CD4-positive, alpha-beta T cell (primary cell): ENCODE results near the gene PTRH1. TPM values are rescaled to one million over a fixed set of nuclear protein-coding genes. Genes with fewer than 3 reads are reported as not detected.

Experiments
- ATAC-seq: fragments of 200-7000 bp; cut with Tn5 transposase; one replicate; pipeline ENCODE4 v1.10.0; 2022; ENCODE audit warnings: mild to moderate bottlenecking; ENCODE audit not compliant: poor library complexity
- CTCF ChIA-PET: fragments of 350-600 bp; sonication (Branson Sonifier 250); formaldehyde crosslinking; loops from one replicate; lab custom pipeline; 2021; ENCODE audit warnings: antibody characterized with exemption, inconsistent platforms; lab: Charles Lee
- POLR2A ChIA-PET: fragments of 350-600 bp; sonication (Branson Sonifier 250); formaldehyde crosslinking; loops from one replicate; lab custom pipeline; 2021; ENCODE audit warnings: antibody characterized with exemption, inconsistent platforms; lab: Charles Lee
- DNase-seq, 14 experiments: peaks; one replicate each; pipeline ENCODE4 v3.0.0-alpha.2; 2013 to 2020; ENCODE audit warnings: mixed read lengths in 2 of 14
- H3K27ac ChIP-seq, 2 donors: one replicate each; pipeline versions ENCODE4 v1.5.1 to v1.7.0; 2013; ENCODE audit warnings: low read length in 2 of 2, low read depth in 1 of 2, mild to moderate bottlenecking in 1 of 2
- H3K27me3 ChIP-seq, 2 experiments: 1 replicate in 1 of 2; 2 replicates in 1 of 2; pipeline versions ENCODE4 v1.6.1 to v1.7.0; 2013; ENCODE audit warnings: low read length in 2 of 2, control low read depth in 1 of 2, mild to moderate bottlenecking in 1 of 2, moderate library complexity in 1 of 2; ENCODE audit not compliant: insufficient read depth in 2 of 2, control insufficient read depth in 1 of 2
- H3K36me3 ChIP-seq: one replicate; pipeline ENCODE4 v1.6.1; 2013; ENCODE audit warnings: low read length, control low read depth; ENCODE audit not compliant: insufficient read depth
- H3K4me1 ChIP-seq: one replicate; pipeline ENCODE4 v1.6.1; 2013; ENCODE audit warnings: low read length, control low read depth; ENCODE audit not compliant: insufficient read depth
- H3K4me3 ChIP-seq: one replicate; pipeline ENCODE4 v1.5.1; 2013; ENCODE audit warnings: mild to moderate bottlenecking, low read length, moderate library complexity
- H3K9me3 ChIP-seq, 2 experiments: 1 replicate in 1 of 2; 2 replicates in 1 of 2; pipeline versions ENCODE4 v1.6.1 to v1.7.0; 2013; ENCODE audit warnings: low read length in 2 of 2, mild to moderate bottlenecking in 2 of 2, control low read depth in 1 of 2, moderate library complexity in 1 of 2; ENCODE audit not compliant: control insufficient read depth in 1 of 2, insufficient read depth in 1 of 2
- H3K27ac Mint-ChIP-seq: one replicate; pipeline ENCODE4 v1.8.0; 2020; ENCODE audit warnings: mixed read lengths
- H3K27me3 Mint-ChIP-seq: one replicate; pipeline ENCODE4 v1.8.0; 2021; ENCODE audit warnings: mixed read lengths
- H3K36me3 Mint-ChIP-seq: one replicate; pipeline ENCODE4 v1.8.0; 2021; ENCODE audit warnings: low read depth, mixed read lengths
- H3K4me1 Mint-ChIP-seq: one replicate; pipeline ENCODE4 v1.8.0; 2021; ENCODE audit warnings: low read depth, mixed read lengths
- H3K4me3 Mint-ChIP-seq: one replicate; pipeline ENCODE4 v1.8.0; 2020; ENCODE audit warnings: mild to moderate bottlenecking, mixed read lengths
- H3K9me3 Mint-ChIP-seq: one replicate; pipeline ENCODE4 v1.8.0; 2020; ENCODE audit warnings: mixed read lengths
- CTCF ChIP-seq: fragments of 200-600 bp; IDR thresholded peaks from one replicate; pipeline ENCODE4 v1.8.0; 2022; ENCODE audit warnings: antibody characterized with exemption, mild to moderate bottlenecking
- intact Hi-C, 2 experiments: fragments of 100-400 bp; cut with DNase I in 1 of 2; cut with micrococcal nuclease in 1 of 2; formaldehyde crosslinking; loops; one replicate each; pipeline versions ENCODE4 v1.15.1 to v1.9.0; 2023 to 2025; cut with DNase I, micrococcal nuclease
- total RNA-seq, 174 experiments: library from RNA in 2 of 174; stranded (reverse) in 2 of 174; gene quantifications; one replicate each; pipeline ENCODE4 v1.2.3 and lab custom pipeline; 2021 to 2026

Gene PTRH1
- total RNA-seq, 2 experiments from 2014 or later: 4.5 to 5.9 TPM

DNA sequence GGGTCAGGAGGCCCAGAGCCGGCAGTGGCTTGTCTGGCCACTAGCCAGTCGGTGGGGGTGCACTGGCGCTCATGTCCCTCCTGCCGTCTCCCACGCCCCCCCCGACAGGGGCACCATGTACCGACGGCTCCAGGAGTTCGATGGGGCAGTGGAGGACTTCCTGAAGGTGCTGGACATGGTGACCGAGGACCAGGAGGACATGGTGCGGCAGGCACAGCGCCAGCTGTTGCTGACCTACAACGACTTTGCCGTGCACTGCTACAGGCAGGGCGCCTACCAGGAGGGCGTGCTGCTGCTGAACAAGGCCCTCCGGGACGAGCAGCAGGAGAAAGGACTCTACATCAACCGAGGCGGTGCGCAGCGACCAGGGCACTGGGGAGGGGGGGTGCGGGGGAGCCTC is 8.5 kb upstream of the PTRH1 start:
- CTCF ChIA-PET: interaction anchor here (2.7 kb wide), 1 partner anchor 11 kb away, joined by 7 read pairs; the partner anchor contains the start of gene TOR2A
- ATAC-seq (no peak), DNase-seq (no peak)
- Mint-ChIP-seq H3K9me3 (no peaks in the 10 kb centered on the region), H3K27me3 (no peaks in the 10 kb centered on the region), H3K27ac (no peak overlapping the region), H3K4me1 (peaks cover 10% of the 10 kb centered on the region), H3K4me3 (no peak overlapping the region), H3K36me3 (no peaks in the 10 kb centered on the region)
- Histone ChIP-seq H3K4me1 (peaks cover 36% of the 10 kb centered on the region), H3K27me3 (no peaks in the 10 kb centered on the region), H3K9me3 (no peaks in the 10 kb centered on the region), H3K4me3 (no peak overlapping the region), H3K27ac (no peak overlapping the region), H3K36me3 (no peaks in the 10 kb centered on the region)
- no peak for TF ChIP-seq CTCF
- POLR2A ChIA-PET: interaction anchor here (0.6 to 1.1 kb wide), 2 partner anchors 8 to 724 kb away, joined by 4 read pairs; partner anchors contain the start of genes PTRH1 and TTC16
- intact Hi-C loops: no loop called here

DNA sequence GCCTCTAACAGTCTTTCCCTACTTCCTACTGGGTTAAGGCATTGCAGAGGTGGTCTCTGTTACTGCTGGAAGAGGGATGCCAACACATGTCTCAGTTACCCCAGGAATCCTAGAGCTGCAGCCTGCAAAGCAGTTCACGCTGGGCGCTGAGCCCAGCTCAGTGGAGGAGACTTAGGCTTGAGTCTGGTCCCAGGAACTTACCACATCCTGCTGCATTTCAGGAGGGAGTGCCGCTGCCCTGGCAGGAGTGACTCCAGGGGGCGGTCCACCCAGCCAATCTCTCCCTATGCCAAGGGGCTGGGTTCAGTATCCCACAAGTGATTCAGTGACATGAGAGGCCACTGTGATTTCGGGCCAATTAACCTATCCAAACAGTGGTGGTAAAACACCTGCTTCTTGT is 8.0 kb upstream of the PTRH1 start:
- intact Hi-C loops: no loop called here
- Mint-ChIP-seq H3K27ac (no peak overlapping the region), H3K36me3 (no peaks in the 10 kb centered on the region), H3K4me3 (no peak overlapping the region), H3K9me3 (no peaks in the 10 kb centered on the region), H3K4me1 (peaks cover 10% of the 10 kb centered on the region), H3K27me3 (no peaks in the 10 kb centered on the region)
- Histone ChIP-seq H3K9me3 (no peaks in the 10 kb centered on the region), H3K27ac (no peak overlapping the region), H3K4me3 (no peak overlapping the region), H3K4me1 (peaks cover 37% of the 10 kb centered on the region), H3K27me3 (no peaks in the 10 kb centered on the region), H3K36me3 (no peaks in the 10 kb centered on the region)
- ChIA-PET POLR2A (no interaction called here), CTCF (interaction anchor here (2.7 kb wide), 1 partner anchor 11 kb away, joined by 7 read pairs; the partner anchor contains the start of gene TOR2A)
- no peak for ATAC-seq
- no peak for TF ChIP-seq CTCF
- no peak for DNase-seq

- Histone ChIP-seq H3K27me3 (no peaks in the 10 kb centered on the region), H3K27ac (no peak overlapping the region), H3K9me3 (no peaks in the 10 kb centered on the region), H3K4me1 (peaks cover 37% of the 10 kb centered on the region), H3K36me3 (no peaks in the 10 kb centered on the region), H3K4me3 (no peak overlapping the region)
- intact Hi-C loops: no loop called here
- H3K9me3 Mint-ChIP-seq: no peaks in the 10 kb centered on the region
- TF ChIP-seq CTCF: no peak
- H3K4me1 Mint-ChIP-seq: peaks cover 10% of the 10 kb centered on the region
- H3K27me3 Mint-ChIP-seq: no peaks in the 10 kb centered on the region
- H3K27ac Mint-ChIP-seq: no peak overlapping the region
- ATAC-seq (no peak), DNase-seq (no peak)
- POLR2A ChIA-PET: no interaction called here
- H3K36me3 Mint-ChIP-seq: no peaks in the 10 kb centered on the region
- CTCF ChIA-PET: interaction anchor here (2.7 kb wide), 1 partner anchor 12 kb away, joined by 7 read pairs; the partner anchor contains the start of gene TOR2A
- H3K4me3 Mint-ChIP-seq: no peak overlapping the region
Measured at GRCh38 chr9:127723013-127723412, 7.5 kb upstream of the PTRH1 start.
